ENCODE results near the gene FAM107A. TPM values are rescaled to one million over a fixed set of nuclear protein-coding genes. Genes with fewer than 3 reads are reported as not detected.

Gene FAM107A
- total RNA-seq, 4 donors from 2014 or later = 35.7 to 107 (median 92.7) TPM

GRCh38 chr3:58591517-58592510, 14.6 kb upstream of the FAM107A start:
- no peak overlapping the region for H3K27ac ChIP-seq (replicated peaks in 1 of 4)
- WGBS = 69% methylated on average over 6 of the region's 6 CpGs
- no peak overlapping the region for H3K4me3 ChIP-seq
- no peaks in the 10 kb centered on the region for H3K36me3 ChIP-seq
- H3K27me3 ChIP-seq = peaks cover 0 to 18% (median 4%) of the 10 kb centered on the region in 4 donors
- H3K4me1 ChIP-seq = peaks cover 3 to 4% (median 3%) of the 10 kb centered on the region in 4 donors
- intact Hi-C loops (cut with DNase I) = no loop called here
- no peak for DNase-seq (ENCODE audit: extremely low spot score)
- H3K9me3 ChIP-seq = no peaks in the 10 kb centered on the region
- no peak for TF ChIP-seq EP300 (IDR thresholded peaks at IDR 0.05)
- TF ChIP-seq CTCF (IDR thresholded peaks at IDR 0.05) = no peak
- no peak for TF ChIP-seq POLR2A (IDR thresholded peaks at IDR 0.05; ENCODE audit: low read depth)
- TF ChIP-seq POLR2AphosphoS5 (IDR thresholded peaks at IDR 0.05) = no peak

GRCh38 chr3:58588030-58588614, 10.9 kb upstream of the FAM107A start:
- Histone ChIP-seq H3K4me1 (peaks cover 21 to 36% (median 26%) of the 10 kb centered on the region in 4 donors), H3K4me3 (no peak overlapping the region), H3K27me3 (peaks cover 0 to 28% (median 11%) of the 10 kb centered on the region in 4 donors), H3K27ac (replicated peaks in 1 of 4) (no peak overlapping the region), H3K36me3 (no peaks in the 10 kb centered on the region), H3K9me3 (no peaks in the 10 kb centered on the region)
- WGBS = 43% methylated on average over 3 of the region's 3 CpGs
- no peak for TF ChIP-seq CTCF (IDR thresholded peaks at IDR 0.05)
- no peak for TF ChIP-seq POLR2AphosphoS5 (IDR thresholded peaks at IDR 0.05)
- TF ChIP-seq EP300 (IDR thresholded peaks at IDR 0.05) = no peak
- no peak for TF ChIP-seq POLR2A (IDR thresholded peaks at IDR 0.05; ENCODE audit: low read depth)
- no peak for DNase-seq (ENCODE audit: extremely low spot score)
- intact Hi-C loops (cut with DNase I) = loop anchor here (5.0 kb wide), 1 partner anchor 39 kb away; no protein-coding TSS in a partner anchor

- intact Hi-C loops (cut with DNase I) = loop anchor here (5.0 kb wide), 1 partner anchor 41 kb away; no protein-coding TSS in a partner anchor
- no peaks in the 10 kb centered on the region for H3K9me3 ChIP-seq
- no peak overlapping the region for H3K27ac ChIP-seq (replicated peaks in 1 of 4)
- peak overlapping the region; percentile 6 to 56 (median 16) for H3K4me3 ChIP-seq
- no peak for DNase-seq (ENCODE audit: extremely low spot score)
- peaks cover 21 to 36% (median 26%) of the 10 kb centered on the region in 4 donors for H3K4me1 ChIP-seq
- H3K36me3 ChIP-seq = no peaks in the 10 kb centered on the region
- 16% methylated on average over 9 of the region's 44 CpGs for WGBS
- no peak for TF ChIP-seq POLR2A (IDR thresholded peaks at IDR 0.05; ENCODE audit: low read depth)
- H3K27me3 ChIP-seq = peaks cover 0 to 28% (median 11%) of the 10 kb centered on the region in 4 donors
Observed at GRCh38 chr3:58586776-58587192, 9.6 kb upstream of the FAM107A start.

- TF ChIP-seq POLR2A (IDR thresholded peaks at IDR 0.05; ENCODE audit: low read depth) (no peak), EP300 (IDR thresholded peaks at IDR 0.05) (no peak), POLR2AphosphoS5 (IDR thresholded peaks at IDR 0.05) (no peak), CTCF (IDR thresholded peaks at IDR 0.05) (no peak)
- no peak for DNase-seq (ENCODE audit: extremely low spot score)
- H3K4me3 ChIP-seq = peak overlapping the region; percentile 56 to 63 (median 60)
- peak overlapping the region; percentile 78 to 87 (median 80) for H3K27ac ChIP-seq (replicated peaks in 1 of 4)
- intact Hi-C loops (cut with DNase I) = loop anchor here (5.0 kb wide), 1 partner anchor 41 kb away; no protein-coding TSS in a partner anchor
- no peaks in the 10 kb centered on the region for H3K9me3 ChIP-seq
- 74% methylated on average over 8 of the region's 8 CpGs for WGBS
- H3K4me1 ChIP-seq = peaks cover 21 to 36% (median 26%) of the 10 kb centered on the region in 4 donors
- H3K36me3 ChIP-seq = no peaks in the 10 kb centered on the region
- peaks cover 0 to 28% (median 11%) of the 10 kb centered on the region in 4 donors for H3K27me3 ChIP-seq
Observed at GRCh38 chr3:58585994-58586393, 8.8 kb upstream of the FAM107A start.

Measured in esophagus muscularis mucosa (tissue), 4 donors.